ENCODE results near the gene LHX2.

The LHX2 gene

DNA sequence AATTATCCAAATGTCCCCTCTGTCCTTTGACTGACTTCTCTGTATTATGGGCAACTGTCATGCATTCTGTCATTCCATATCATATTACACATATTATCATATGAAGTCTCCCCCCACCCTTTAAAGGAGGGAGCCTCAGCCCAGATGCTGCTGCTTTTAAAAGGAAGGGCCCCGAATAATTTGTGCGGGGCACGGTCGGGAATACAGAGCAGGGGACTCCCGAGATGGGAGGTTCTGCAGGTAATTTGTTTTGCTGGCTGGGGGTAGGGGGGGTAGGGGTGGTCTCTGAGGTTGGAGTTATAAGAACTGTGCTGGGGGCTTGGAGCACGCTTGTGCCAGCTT is 10.1 kb upstream of the LHX2 start:
- peaks cover 93% of the 10 kb centered on the region for H3K27me3 ChIP-seq (ENCODE audit: control insufficient read depth, insufficient read depth, low read length)

DNA sequence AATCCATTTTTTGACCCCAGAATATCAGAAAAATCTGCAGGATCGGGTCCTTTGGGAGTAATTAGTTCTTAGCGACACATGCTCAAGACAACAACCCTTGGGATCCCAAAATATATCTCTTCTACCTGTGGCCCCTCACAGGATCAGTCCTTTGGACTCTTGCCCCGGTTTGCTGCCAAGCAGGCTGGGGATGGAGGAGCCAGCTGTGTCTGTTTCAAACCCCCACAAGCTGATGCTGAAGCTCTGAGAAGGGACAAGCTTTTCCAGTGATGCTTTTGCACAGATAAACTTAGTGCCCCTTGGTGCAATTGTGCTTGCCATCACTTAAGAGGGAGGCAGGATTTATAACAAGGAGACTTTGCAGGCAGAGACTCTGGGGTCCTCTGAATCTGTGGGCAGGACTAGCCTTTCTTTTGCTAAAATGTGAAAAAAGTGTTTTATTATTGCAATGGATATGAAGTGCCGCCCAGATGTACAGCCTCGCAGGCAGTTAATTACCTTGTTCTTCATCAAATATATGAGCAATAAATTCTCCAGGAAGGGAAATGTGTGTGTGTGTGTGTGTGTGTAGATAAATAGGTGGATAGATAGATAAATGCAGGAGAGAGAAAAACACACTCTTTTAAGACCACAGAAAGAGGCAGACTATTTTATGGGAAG is 9.6 kb upstream of the LHX2 start:
- H3K27me3 ChIP-seq (ENCODE audit: control insufficient read depth, insufficient read depth, low read length) = peaks cover 93% of the 10 kb centered on the region
- H3K9ac ChIP-seq (ENCODE audit: low read length) = no peak overlapping the region
- H3K4me1 ChIP-seq (ENCODE audit: control insufficient read depth, insufficient read depth, low read length) = peaks cover 8% of the 10 kb centered on the region
- H3K9me3 ChIP-seq (ENCODE audit: control insufficient read depth, low read length) = no peaks in the 10 kb centered on the region
- no peaks in the 10 kb centered on the region for H3K36me3 ChIP-seq (ENCODE audit: control insufficient read depth, insufficient read depth, low read length)
- H3K4me3 ChIP-seq (ENCODE audit: low read length) = no peak overlapping the region

More for the DNA sequence above, 10.1 kb upstream of the LHX2 start:
- no peak overlapping the region for H3K4me3 ChIP-seq (ENCODE audit: low read length)
- H3K4me1 ChIP-seq (ENCODE audit: control insufficient read depth, insufficient read depth, low read length) = peaks cover 7% of the 10 kb centered on the region
- H3K9ac ChIP-seq (ENCODE audit: low read length) = no peak overlapping the region
- H3K9me3 ChIP-seq (ENCODE audit: control insufficient read depth, low read length) = no peaks in the 10 kb centered on the region
- H3K36me3 ChIP-seq (ENCODE audit: control insufficient read depth, insufficient read depth, low read length) = no peaks in the 10 kb centered on the region

GRCh38 chr9:124003636-124004349 is 7.8 kb upstream of the LHX2 start:
- no peaks in the 10 kb centered on the region for H3K36me3 ChIP-seq (ENCODE audit: control insufficient read depth, insufficient read depth, low read length)
- no peak overlapping the region for H3K4me3 ChIP-seq (ENCODE audit: low read length)
- H3K4me1 ChIP-seq (ENCODE audit: control insufficient read depth, insufficient read depth, low read length) = peaks cover 17% of the 10 kb centered on the region
- H3K9me3 ChIP-seq (ENCODE audit: control insufficient read depth, low read length) = no peaks in the 10 kb centered on the region
- H3K9ac ChIP-seq (ENCODE audit: low read length) = no peak overlapping the region
- H3K27me3 ChIP-seq (ENCODE audit: control insufficient read depth, insufficient read depth, low read length) = peaks cover 93% of the 10 kb centered on the region

- Histone ChIP-seq H3K9ac (ENCODE audit: low read length) (no peak overlapping the region), H3K9me3 (ENCODE audit: control insufficient read depth, low read length) (no peaks in the 10 kb centered on the region), H3K36me3 (ENCODE audit: control insufficient read depth, insufficient read depth, low read length) (no peaks in the 10 kb centered on the region), H3K27me3 (ENCODE audit: control insufficient read depth, insufficient read depth, low read length) (peaks cover 95% of the 10 kb centered on the region), H3K4me1 (ENCODE audit: control insufficient read depth, insufficient read depth, low read length) (peaks cover 21% of the 10 kb centered on the region), H3K4me3 (ENCODE audit: low read length) (no peak overlapping the region)
These were observed 7.0 kb upstream of the LHX2 start for GRCh38 chr9:124004593-124004992.

DNA sequence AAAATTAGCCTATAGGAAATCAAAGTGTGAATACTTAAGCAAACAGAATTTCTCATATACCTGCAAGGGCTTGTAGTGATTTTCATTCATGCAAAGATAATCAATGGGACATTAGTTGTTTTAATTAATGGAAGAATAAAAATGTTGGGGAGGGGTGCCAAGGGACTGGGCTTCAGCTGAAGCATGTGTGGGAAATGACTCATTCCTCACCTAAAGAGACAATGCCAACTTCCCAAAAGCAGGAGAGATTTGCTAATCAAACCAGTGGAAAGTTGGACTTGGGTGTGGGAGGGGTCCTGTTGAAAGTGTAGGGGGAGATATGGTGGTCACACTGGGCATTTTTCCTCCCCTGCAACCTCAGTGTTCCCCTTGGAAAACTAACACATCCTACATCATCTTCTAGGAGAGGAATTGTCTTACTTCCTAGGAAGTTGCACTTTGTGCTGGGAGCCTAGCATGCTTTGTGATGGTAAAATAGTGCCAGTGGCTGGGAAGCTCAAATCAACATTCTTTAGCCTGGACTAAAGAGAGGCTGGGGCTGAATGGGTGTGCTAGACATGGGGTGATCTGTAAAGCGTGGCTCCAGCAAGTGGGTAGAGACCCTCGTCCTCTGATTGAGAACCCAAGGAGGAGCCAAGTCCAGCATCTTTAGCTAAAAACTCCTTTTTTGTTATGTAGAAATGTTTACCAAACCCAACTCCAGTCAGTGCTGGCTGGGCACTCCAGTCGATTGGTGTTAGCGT is 6.4 kb upstream of the LHX2 start:
- Histone ChIP-seq H3K36me3 (ENCODE audit: control insufficient read depth, insufficient read depth, low read length) (no peaks in the 10 kb centered on the region), H3K4me1 (ENCODE audit: control insufficient read depth, insufficient read depth, low read length) (peaks cover 21% of the 10 kb centered on the region), H3K27me3 (ENCODE audit: control insufficient read depth, insufficient read depth, low read length) (peaks cover 100% of the 10 kb centered on the region), H3K9ac (ENCODE audit: low read length) (no peak overlapping the region), H3K4me3 (ENCODE audit: low read length) (no peak overlapping the region), H3K9me3 (ENCODE audit: control insufficient read depth, low read length) (no peaks in the 10 kb centered on the region)

DNA sequence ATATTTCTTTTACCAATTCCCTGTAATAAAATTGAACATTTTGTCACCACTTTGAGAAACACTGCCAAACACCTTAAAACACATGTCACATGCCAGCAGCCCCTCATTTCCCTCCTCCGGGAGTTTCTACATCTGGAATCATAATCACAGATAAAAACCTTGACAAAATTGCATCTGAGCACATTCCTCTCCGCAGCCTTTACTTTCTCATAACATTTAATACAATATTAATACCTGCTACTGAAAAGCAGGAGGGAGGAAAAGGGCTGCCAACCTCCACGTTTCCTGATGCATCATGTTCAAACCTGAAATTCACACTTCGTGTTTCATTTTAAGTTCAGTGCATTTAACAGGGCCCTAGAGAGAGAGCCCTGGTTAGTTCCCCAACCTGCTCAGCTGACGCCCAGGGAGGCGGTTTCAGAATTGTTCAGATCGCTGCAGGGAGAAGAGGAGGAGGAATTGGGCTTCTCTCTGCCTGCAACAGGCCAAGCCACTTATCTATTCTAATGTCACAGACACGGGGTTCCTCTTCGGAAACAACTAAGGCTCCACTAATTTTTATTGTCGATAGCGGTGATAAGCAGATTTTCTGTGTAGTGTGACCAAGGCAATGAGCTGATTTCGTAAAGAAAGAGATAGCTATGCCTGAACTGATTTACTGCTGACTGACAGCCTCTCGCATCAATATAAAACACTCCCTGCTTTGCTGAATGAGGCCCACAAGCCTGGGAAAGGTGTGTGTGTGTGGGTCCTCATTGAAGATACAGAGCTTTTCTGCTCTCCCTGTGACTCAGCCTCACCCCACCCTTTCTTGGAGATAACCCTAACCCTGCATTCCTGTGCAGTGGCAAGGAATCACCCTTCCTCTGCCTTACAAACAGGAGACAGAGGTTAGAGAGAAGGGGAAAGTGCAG is 4.9 kb upstream of the LHX2 start:
- H3K9me3 ChIP-seq (ENCODE audit: control insufficient read depth, low read length) = no peaks in the 10 kb centered on the region
- H3K4me3 ChIP-seq (ENCODE audit: low read length) = no peak overlapping the region
- H3K4me1 ChIP-seq (ENCODE audit: control insufficient read depth, insufficient read depth, low read length) = peaks cover 21% of the 10 kb centered on the region
- peaks cover 100% of the 10 kb centered on the region for H3K27me3 ChIP-seq (ENCODE audit: control insufficient read depth, insufficient read depth, low read length)
- no peaks in the 10 kb centered on the region for H3K36me3 ChIP-seq (ENCODE audit: control insufficient read depth, insufficient read depth, low read length)
- H3K9ac ChIP-seq (ENCODE audit: low read length) = no peak overlapping the region

- no peak overlapping the region for H3K4me3 ChIP-seq (ENCODE audit: low read length)
- no peaks in the 10 kb centered on the region for H3K9me3 ChIP-seq (ENCODE audit: control insufficient read depth, low read length)
- H3K36me3 ChIP-seq (ENCODE audit: control insufficient read depth, insufficient read depth, low read length) = no peaks in the 10 kb centered on the region
- peaks cover 100% of the 10 kb centered on the region for H3K27me3 ChIP-seq (ENCODE audit: control insufficient read depth, insufficient read depth, low read length)
- peaks cover 27% of the 10 kb centered on the region for H3K4me1 ChIP-seq (ENCODE audit: control insufficient read depth, insufficient read depth, low read length)
- H3K9ac ChIP-seq (ENCODE audit: low read length) = no peak overlapping the region
These were observed 3.8 kb upstream of the LHX2 start for GRCh38 chr9:124007565-124008302.

- Histone ChIP-seq H3K9me3 (ENCODE audit: control insufficient read depth, low read length) (no peaks in the 10 kb centered on the region), H3K4me1 (ENCODE audit: control insufficient read depth, insufficient read depth, low read length) (peaks cover 32% of the 10 kb centered on the region), H3K36me3 (ENCODE audit: control insufficient read depth, insufficient read depth, low read length) (no peaks in the 10 kb centered on the region), H3K27me3 (ENCODE audit: control insufficient read depth, insufficient read depth, low read length) (peaks cover 100% of the 10 kb centered on the region), H3K9ac (ENCODE audit: low read length) (no peak overlapping the region), H3K4me3 (ENCODE audit: low read length) (no peak overlapping the region)
These were observed 3.3 kb upstream of the LHX2 start for GRCh38 chr9:124008303-124008693.

GRCh38 chr9:124008694-124009530 is 2.7 kb upstream of the LHX2 start:
- no peaks in the 10 kb centered on the region for H3K9me3 ChIP-seq (ENCODE audit: control insufficient read depth, low read length)
- peaks cover 32% of the 10 kb centered on the region for H3K4me1 ChIP-seq (ENCODE audit: control insufficient read depth, insufficient read depth, low read length)
- no peak overlapping the region for H3K4me3 ChIP-seq (ENCODE audit: low read length)
- no peak overlapping the region for H3K9ac ChIP-seq (ENCODE audit: low read length)
- peaks cover 100% of the 10 kb centered on the region for H3K27me3 ChIP-seq (ENCODE audit: control insufficient read depth, insufficient read depth, low read length)
- no peaks in the 10 kb centered on the region for H3K36me3 ChIP-seq (ENCODE audit: control insufficient read depth, insufficient read depth, low read length)

- Histone ChIP-seq H3K9me3 (ENCODE audit: control insufficient read depth, low read length) (no peaks in the 10 kb centered on the region), H3K27me3 (ENCODE audit: control insufficient read depth, insufficient read depth, low read length) (peaks cover 100% of the 10 kb centered on the region), H3K9ac (ENCODE audit: low read length) (no peak overlapping the region), H3K36me3 (ENCODE audit: control insufficient read depth, insufficient read depth, low read length) (no peaks in the 10 kb centered on the region), H3K4me1 (ENCODE audit: control insufficient read depth, insufficient read depth, low read length) (peaks cover 32% of the 10 kb centered on the region), H3K4me3 (ENCODE audit: low read length) (no peak overlapping the region)
These were observed 1.9 kb upstream of the LHX2 start for GRCh38 chr9:124009531-124010217.

Measured in mucosa of stomach (tissue), 1 donor.